ENCODE results near the gene SESN2.

SESN2 gene

DNA sequence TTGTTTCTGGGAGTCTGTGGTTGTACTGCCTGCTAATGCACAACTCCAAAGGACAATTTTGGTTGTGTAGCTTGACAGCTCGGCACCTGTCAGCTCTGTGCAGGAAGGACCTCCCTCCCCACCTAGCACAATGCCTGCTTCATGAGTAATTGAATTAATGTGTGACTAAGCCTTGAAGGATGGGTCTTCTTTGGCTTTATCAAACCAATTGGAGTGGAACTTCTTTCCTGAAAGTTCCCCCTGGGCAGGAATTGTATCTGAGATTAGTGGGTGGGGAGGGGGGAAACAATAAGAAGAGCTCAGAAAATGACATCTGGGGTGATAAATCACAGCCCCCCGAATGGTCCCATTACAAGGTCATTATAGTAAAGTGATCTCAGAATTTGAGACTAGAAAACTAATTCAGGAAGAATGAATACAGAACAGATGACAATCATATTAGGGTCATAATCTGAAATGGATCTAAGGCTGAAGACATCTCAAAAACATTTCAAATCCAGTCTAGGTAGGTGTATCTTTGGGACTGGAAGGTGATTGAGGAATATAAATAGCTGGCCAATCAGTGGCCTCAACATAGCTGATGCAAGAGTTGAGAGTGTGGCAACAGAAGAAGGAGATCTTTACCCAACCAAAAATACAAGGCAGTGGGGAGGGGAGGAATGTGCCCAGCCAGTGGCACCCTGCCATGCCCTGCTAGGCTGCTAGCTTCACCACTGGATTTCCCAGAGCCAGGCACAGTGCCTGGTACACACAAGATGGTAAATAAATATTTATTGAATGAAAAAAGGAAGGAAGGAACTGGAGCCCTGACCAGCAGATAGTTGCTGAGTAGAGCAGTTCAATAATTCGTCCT lies 10.1 kb upstream of the SESN2 start:
- DNase-seq (ENCODE audit: low read depth), result no peak

DNA sequence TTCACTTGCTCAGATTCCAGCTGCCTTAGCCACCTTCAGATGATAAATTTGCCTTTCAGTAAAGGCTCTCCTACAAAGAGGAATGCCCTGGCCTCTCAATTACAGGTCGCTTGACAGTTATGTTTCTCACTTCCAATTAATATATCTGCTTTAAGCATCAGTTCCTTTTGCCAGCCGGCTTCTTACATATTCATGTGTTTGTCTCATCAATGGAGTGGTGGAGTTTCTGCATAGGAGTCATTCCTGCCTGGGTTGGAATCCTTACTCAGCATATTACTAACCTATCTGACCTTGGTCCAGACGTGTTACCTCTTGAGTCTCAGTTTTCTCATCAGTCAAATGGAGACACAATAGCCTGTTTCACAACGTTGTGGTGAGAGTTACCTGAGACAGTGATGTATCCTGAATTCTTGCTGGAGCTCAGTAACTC lies 9.4 kb upstream of the SESN2 start:
- DNase-seq (ENCODE audit: low read depth), result no peak

DNA sequence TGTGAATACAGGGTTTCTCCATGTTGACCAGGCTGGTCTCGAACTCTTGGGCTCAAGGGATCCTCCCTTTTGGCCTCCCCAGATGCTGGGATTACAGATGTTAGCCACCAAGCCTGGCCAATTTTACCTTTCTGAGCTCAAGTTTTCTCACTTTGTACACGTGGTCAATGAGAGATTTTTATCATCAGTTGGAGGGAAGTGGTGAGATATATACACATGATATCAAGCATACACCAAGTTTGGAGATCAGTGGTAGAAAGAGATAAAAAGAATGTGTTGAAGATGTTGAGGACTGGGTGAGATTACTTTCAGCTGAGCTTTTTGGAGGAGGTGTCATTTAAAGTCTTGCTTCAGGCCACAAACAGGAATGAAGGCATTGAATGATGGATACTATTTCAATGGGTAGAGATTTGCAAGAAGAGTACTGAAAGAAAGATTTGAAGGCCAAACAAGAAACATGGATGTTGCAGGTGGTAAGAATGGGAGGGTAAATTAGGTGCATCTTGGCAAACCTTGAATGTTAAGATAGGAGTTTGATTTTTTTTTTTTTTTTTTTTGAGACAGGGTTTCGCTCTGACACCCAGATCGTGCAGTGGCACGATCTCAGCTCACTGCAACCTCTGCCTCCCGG lies 3.0 kb upstream of the SESN2 start:
- no peak for DNase-seq (ENCODE audit: low read depth)

DNA sequence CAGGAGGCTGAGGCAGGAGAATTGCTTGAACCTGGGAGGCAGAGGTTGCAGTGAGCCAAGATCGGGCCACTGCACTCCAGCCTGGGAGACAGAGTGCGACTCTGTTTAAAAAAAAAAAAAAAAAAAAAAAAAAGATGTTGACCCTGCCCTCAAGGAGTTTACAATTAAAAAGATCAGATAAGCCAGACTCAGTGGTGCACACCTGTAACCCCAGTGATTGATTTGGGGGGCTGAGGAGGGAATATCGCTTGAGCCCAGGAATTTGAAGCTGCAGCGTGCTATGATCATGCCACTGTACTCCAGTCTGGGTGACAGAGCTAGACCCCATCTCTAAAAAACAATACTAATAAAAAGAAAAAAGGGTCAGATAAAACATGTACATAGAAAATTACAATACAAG lies 1.6 kb upstream of the SESN2 start:
- DNase-seq (ENCODE audit: low read depth), result no peak

DNA sequence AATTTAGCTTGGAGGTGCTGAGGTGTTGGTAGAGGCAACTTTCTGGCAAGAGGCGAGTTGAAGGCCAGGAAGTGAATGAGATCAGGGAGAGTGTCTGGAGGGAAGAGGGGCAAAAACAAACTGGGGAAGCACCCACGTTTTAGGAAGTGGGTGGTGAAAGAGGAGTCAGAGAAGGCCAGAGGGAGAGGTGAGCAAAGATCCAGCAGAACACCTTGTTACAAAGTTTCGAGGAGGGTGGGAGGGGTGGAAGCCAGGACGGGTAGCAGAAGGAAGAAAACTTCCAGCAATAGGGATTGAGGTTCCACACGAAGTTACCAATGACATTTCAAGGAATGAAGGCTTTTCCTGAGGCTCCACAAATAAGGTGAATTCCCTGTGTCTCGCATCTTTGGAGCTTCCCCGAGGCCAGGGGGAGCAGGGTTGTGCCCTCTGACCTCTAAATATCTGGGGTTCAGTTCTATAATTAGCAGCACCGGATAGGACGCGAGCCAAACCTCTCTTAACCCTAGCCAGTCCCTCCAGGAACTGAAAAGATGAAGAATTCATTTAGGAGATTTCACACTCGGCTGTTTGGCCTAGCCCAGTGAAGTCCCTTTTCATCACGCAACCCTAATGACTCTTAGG lies 578 bp upstream of the SESN2 start:
- DNase-seq (ENCODE audit: low read depth), result no peak

DNA sequence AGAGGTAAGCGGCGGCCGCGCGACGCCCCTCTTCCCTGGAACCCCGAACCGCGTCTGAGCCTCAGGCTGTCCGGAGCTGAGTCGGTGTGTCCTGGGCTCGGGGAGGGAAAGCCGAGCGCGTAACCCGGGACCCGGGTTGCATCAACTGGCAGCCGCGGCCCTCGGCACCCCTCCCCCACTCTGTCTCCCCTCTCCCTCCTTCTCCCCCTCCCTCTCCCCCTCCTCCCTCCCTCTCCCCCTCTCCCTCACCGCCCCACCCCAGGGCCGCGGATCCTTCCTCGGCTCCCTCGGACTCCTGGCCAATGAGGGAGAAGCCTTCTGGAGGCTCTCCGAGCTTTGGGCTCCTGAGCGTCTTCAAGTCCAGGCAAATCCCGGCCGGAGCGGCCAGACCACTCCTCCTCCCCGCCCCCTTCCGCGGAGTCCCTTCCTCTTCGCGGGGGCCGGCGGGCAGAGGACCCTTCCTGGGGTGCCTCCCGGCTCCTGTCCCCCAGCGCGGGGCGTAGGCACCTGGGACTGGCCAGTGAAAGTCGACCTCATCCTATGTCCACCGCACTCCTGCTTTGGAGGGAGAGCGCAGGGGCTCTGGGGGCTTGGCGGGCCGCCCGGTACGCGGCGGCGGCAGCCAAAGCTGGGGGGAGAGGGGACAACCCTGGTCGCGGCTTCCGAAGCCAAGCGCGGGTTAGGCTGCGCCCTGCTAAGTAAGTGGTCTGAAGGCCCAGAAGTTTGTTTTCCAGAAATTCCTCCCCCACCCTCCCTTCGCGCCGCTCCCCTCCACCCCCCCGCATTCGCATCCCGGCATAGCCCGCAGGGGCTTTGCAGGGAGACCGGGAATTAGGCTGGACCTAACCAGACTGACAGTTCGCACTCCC lies 850 bp downstream of the SESN2 start:
- no peak for DNase-seq (ENCODE audit: low read depth)

DNA sequence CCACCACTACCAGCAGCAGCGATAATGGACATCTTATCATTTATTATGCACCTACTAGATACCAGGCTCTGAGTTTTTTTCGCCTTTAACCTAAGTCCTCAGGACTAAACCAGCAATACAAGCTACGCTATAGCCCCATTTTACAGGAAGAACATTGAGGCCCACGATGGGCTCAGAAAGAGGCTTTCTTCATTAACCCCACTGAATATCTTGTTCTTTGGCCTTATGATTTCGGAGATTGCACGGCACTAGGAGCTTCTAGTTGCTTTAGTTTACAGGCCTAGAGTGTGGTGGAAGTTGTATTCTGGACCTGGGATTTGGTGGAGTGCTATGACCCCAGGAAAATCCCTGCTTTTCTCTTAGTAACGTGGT lies 1.5 kb downstream of the SESN2 start:
- no peak for DNase-seq (ENCODE audit: low read depth)

DNA sequence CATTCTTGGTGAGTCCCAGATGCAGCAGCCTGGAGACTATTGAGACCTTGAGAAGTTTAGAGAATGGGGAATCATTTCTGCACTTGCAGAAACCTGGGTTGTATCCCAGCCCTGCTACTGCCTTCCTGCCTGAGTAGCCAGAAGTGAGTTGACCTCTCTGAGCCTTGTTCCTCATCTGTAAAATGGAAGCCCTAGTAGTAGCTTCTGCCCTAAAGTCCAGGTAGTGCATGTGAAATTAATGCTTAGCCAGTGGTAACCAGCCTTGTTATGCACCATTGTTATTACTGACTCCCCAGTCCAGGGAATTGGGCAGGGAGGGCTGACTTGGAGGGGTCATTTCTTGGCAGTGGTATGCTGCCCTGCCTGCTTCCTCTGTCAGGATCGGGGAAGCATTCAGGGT lies 5.6 kb downstream of the SESN2 start:
- no peak for DNase-seq (ENCODE audit: low read depth)

DNA sequence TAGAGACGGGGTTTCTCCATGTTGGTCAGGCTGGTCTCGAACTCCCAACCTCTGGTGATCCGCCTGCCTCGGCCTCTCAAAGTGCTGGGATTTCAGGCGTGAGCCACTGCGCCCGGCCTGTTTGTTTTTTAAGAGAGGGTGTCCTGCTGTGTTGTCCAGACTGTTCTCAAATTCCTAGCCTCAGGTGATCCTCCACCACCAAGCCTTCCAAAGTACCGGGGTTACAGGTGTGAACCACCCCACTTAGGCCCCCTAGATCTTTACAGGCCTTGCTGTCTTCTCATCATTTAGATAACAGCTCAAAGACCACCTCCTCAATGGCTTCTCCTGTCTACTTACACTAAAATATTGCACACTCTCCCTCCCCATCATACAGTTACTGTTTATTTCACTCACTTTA lies 6.3 kb downstream of the SESN2 start:
- DNase-seq (ENCODE audit: low read depth), result no peak

DNA sequence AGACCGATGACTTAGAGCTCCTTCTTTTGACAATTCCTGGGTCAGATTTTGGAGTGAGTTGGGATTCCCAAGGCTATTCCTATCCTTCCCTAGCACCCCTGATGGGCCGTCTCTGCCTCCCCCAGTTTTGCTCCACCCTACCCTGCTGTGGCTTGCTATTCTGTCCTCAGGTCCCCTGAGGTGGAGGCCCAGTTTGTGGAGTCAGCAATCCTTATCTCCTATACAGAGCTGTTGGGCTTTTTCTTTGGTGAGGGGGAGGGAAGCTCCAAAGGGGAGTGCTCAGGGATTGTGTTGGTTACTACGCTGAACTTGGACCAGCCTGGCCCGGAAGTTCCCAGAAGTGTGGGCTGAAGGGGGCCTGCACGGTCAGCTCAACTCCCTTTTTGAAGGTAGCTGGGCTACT lies 7.6 kb downstream of the SESN2 start:
- no peak for DNase-seq (ENCODE audit: low read depth)

DNA sequence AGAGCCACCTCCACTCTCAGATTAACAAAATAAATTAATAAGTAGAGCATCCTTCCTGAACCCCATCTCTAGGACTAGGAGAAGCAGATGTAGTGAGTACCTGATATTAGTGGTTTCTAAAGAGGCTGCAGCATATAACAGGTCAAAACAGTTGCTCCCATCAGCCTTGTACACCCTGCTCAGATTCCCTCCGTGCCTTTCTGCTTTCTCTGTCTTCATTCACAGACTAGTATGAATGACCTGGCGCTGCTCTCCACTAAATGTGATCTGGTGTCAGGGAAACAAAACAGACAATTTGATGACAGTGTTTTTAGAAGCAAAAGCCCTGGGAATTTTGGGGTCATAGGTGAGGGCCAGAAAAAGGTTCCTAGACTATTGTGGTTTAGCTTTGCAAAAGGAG lies 8.3 kb downstream of the SESN2 start:
- DNase-seq (ENCODE audit: low read depth), result no peak

DNA sequence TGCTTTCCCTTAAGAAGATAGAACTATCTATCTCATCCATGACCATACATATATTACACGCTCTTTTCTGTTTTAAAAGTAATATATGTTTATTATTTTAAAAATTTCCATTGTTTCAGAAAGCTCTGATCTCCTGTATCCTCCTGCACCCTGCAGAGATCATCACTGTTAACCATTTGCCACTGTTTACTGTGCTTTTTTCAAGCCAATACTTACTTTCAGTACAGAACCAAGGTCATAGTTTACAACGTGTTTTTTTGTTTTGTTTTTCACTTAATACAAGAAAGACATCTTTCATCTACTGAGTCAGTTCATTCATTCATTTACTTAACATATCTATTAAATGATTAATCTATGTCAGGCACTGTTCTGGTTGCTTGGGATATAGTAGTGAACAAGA lies 10.2 kb downstream of the SESN2 start:
- DNase-seq (ENCODE audit: low read depth), result no peak

DNA sequence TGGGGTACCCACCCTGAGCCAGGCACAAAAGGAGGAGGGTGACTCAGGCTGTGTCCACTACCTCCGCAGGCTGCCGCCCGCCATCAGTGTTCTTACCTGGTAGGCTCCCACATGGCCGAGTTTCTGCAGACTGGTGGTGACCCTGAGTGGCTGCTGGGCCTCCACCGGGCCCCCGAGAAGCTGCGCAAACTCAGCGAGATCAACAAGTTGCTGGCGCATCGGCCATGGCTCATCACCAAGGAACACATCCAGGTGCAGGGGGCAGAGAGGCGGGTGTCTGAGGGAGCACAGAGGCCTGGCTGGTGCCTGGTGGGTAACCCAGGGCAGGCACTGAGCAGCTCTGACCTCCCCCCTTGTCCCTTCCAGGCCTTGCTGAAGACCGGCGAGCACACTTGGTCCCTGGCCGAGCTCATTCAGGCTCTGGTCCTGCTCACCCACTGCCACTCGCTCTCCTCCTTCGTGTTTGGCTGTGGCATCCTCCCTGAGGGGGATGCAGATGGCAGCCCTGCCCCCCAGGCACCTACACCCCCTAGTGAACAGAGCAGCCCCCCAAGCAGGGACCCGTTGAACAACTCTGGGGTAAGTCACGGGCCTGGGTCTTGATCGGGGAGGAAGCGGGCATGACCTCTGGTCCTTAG lies 13.0 kb downstream of the SESN2 start:
- no peak for DNase-seq (ENCODE audit: low read depth)

DNA sequence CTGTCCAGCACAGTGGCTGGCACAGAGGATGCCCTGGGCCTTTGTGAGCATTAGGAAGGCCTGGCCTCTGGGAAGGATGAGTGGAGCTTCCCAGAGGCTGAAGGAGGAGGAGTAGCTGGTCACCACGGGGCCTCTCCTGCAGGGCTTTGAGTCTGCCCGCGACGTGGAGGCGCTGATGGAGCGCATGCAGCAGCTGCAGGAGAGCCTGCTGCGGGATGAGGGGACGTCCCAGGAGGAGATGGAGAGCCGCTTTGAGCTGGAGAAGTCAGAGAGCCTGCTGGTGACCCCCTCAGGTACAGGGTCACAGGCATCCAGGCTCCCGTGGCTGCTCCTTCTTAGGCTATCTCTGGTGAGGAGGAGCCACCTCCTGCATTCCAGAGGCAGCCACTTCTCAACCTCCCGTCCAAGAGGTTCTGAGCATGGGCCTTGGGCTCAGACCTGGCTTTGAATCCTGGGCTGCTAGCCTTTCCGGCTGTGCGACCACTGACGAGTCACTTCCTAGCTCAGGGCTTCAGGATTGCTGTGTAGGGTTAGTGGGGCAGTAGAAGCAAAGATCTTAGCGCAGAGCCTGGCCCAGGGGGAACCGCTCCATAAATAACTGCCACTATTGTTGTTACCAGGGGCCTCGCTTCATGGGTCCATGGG lies 14.0 kb downstream of the SESN2 start:
- DNase-seq (ENCODE audit: low read depth), result no peak

DNA sequence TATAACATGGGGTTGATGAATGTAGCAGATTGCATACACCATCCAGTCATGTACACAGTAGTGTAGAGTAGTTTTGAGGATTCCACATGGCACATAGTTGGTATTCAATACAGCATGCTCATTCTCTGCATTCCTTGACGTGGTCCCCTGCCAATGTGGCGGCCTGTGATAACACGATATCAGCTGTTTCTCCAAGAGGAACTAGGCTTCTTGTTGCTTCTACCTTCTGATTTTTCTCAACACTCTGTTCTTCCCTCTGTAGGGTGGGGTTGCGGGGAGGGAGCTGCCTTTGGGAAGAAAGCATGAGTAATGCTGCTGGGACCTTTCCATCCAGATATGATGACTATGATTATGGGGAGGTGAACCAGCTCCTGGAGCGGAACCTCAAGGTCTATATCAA lies 19.4 kb downstream of the SESN2 start:
- no peak for DNase-seq (ENCODE audit: low read depth)

DNA sequence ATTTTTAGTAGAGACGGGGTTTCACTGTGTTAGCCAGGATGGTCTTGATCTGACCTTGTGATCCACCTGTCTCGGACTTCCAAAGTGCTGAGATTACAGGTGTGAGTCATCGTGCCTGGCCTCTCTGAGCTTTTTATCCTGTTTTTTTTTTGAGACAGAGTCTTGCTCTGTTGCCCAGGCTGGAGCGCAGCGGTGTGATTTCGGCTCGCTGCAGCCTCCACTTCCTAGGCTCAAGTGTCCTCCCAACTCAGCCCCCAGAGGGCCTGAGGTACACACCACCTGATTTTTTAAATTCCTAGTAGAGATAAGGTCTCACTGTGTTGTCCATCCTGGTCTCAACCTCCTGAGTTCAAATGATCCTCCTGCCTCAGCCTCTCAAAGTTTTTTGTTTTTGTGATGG lies 20.4 kb downstream of the SESN2 start:
- DNase-seq (ENCODE audit: low read depth), result no peak

DNA sequence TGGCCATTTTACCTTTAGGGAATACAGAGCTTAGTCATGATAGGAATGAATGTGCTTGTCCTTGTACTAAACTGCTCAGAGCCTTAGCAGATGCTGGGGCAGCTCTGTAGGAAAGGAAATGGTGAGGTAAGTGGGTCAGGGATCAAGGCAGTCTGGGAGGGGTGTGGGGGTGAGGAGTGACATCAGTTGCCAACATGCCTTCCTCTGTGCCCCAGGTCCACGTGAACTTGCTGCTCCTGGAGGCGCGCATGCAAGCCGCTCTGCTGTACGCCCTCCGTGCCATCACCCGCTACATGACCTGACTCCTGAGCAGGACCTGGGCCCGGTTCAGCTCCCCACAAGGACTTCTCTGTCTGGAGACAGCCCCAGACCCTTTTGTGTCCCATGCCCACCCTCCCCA lies 21.2 kb downstream of the SESN2 start:
- no peak for DNase-seq (ENCODE audit: low read depth)

DNA sequence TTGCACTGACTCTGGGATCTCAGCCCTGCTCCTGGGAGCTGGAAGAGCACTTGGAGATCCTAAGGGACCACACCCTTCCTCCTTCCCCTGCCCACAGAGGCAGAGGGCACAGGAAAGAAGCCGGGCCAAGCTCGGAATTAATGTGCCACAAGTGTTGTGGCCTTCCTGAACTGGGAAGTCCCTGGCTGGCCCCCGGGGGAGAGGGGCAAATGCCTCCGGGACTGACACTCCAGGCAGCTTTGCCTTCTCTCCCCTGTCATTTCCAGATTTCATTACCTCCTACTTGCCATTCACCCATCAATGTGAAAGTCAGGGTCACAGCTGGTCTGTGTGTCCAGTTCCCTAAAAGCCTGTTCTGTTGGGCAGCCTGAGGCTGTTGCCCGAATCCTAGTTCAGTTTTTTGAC lies 21.7 kb downstream of the SESN2 start:
- DNase-seq (ENCODE audit: low read depth), result no peak

DNA sequence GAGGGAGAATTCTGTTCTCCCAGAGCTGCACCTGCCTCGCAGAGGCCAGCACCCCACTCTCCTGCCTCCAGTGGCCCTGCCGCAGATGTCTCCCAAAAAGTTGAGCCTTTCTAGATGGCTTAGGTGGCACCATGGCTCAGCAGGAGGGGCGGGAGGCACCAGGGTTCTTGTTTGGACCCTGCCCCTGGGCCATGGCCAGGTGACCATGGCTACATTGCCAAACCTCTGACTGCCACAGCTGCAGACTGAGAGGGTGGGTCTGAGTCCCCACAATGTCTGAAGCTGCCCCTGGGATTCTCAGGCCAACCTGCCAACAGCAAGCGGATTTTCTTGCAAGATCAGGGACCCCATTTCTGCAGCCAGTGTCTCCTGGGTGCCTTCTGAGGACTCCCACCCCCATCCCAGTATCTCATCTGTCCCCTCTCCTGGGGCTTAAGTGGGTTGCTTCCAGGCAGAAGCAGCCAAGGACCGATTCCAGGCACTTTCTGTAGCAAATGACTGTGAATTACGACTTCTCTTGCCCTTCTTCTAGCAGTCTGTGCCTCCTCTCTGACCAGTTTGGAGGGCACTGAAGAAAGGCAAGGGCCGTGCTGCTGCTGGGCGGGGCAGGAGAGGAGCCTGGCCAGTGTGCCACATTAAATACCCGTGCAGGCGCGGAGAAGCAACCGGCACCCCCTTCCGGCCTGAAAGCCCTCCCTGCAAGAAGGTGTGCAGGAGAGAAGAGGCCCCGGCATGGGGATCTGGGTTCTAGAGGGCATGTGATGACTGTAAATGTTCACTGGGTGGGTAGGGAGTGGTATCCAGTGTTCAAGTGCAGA lies 22.5 kb downstream of the SESN2 start:
- no peak for DNase-seq (ENCODE audit: low read depth)

Data from T-helper 22 cell (primary cell).